NCI-H2227 treated with DMSO at 0.1 percent for 48 hours (cell line): ENCODE results near the gene LRRN3.

Experiments used
- DNase-seq: peaks from one replicate; lab custom pipeline; 2025; lab: John Stamatoyannopoulos, UW

The LRRN3 gene

DNA sequence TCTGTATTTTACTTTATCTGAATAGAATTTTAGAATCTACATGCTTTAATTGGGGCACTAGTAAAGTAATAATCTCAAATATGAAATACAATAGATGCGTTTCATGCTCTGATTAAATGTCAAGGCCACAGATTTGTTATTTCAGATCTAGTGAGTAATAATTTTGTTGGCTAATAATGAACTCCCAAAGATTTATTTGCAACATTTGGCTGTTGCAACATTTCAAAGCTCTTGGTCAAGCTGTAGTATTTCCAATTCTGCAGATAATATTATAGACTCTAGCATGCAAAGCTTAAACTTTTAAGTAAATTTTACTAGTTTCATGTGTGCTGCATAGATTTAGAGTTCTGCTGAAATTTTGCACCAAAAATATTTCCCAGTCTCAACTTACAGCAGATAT is 16.7 kb downstream of the LRRN3 start:
- no peak for DNase-seq

DNA sequence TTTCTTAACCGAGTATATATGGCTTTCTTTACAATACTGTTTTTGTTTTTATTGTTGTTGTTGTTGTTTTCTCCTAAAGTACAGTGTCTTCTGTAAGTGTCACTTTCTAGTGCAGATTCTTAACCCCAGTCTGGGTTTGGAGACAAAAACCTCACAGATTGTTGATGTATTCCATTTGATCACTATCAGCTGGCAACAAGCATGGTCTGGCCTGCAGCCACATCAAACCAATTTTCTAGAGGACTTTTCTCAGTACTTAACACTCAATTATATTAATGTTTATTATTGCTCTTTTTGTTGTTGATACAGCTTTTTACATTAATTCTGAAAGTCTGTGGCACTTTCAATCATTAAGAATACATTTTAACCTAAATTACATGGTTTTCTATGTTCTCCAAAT is 17.1 kb downstream of the LRRN3 start:
- DNase-seq, result no peak

DNA sequence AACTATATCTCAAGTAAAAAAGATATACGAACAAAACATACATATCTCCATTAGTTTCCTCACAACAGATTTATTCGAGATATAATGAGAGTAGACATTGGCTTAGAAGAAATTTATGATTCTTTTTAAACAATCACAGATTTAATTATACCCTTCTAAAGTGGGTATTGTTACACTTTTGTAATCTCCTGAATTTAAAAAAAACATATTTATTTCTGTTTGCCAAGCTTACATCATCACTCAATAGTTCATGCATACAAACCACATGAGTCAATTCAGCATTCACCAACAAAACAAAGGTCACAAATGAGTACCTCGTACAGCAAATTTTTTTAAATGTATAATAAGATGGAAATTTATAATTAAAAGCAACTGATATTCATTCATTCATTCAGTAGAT is 17.6 kb downstream of the LRRN3 start:
- no peak for DNase-seq

DNA sequence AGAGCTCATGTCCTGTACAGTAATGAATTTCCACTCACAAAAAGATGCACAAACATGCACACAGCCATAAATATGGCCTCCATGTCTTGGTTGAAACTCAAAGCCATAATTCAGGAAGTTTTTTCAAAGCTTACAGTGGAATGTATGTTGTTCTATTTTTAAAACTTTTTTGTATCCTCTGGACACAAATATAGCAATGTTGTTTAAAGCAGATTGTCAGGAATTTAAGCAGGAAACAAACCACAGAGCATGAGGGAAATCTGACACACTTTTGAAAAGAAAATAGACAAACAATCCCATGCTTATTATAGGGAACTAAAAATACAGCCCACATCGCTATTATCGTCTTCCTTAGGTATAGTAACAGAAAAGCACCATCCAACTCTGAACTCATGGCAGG is 21.5 kb downstream of the LRRN3 start:
- DNase-seq, result no peak

DNA sequence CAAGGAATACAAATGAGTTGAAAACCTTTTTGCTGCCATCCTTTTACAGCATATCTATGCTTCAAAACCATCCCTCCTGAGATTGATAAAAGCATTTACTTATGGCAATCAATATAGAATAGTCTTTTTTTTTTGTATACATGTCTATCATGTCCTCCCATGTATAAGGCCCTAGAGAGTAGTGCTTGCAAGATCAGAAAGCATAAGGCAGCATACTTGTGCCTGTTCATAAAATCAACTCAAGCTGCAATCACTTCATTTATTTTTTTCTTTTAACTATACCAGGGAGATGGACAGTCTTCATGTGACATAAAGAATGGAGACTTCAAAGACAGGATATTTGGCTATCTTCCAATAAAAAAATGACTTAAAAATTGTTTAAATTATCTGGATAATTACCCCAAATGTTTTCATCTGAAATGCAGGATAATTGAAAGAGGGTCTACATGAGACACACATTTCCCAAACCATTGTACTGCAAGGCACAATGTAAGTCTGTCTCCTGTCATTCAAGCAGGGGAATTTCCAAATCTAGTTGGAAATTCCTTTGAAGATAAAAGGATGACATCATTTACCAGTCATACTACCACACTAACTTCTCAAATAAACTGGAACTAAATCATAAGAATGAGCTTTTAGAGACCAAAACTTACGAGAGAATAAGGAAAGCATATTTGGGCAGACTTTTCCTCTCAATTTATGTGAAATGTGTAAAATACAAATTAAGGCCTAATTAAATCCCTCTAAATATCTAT is 22.5 kb downstream of the LRRN3 start:
- DNase-seq, result no peak

DNA sequence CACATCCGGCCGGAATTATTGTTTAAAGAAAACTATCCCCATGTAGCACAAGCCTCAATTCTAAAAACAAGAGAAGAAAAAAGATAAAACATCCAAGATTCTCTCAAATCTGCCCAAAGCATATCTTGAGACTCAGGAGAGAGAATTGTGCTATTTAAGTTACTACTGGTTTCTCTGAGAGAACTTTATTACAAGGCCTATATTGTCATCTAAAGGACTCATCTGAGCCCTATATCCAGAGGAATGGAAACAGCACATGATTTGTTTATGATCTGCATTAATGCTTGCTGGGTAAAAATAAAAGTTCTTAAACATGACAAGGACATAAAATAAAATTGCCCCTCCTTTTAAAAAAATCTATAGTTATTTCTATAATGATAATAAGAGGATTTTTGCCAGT is 25.0 kb downstream of the LRRN3 start:
- DNase-seq, result no peak

DNA sequence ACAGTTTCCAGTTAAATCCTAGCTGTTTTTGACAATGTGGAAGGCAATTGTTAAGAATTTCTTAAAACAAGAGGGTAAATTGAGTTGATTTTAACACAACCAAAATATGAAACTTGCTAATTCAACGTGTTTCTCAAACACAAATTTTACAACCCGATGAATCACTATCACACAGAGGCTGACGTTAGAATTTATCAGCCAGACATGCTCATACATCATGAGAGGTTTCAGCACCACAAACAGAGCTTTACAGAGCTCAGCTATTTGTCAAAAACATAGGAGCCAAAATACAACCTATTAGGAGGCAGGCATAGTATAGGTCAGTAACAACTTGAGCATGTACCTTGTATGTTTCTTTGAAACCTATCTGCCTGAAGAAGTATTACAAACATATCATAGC is 36.1 kb downstream of the LRRN3 start:
- no peak for DNase-seq

DNA sequence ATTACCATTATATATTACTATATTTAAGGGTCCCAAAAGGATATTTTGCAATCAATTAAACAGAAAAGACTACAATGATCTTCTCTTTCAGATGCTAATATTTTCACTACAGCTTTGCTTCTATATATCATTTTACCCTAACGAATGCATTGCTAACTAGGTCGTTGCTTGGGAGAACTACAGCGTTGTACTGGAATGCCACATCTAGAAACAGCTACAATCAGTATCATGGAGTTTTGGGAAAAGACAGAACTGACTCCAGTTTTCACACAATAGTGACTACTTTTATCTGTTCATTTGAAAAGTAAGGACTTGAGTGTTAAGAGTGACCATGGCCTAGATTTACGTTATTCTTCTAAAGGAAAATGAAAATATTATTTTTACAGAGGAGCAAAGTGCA is 38.5 kb downstream of the LRRN3 start:
- no peak for DNase-seq

GRCh38 chr7:111132833-111133232 is 41.9 kb downstream of the LRRN3 start:
- DNase-seq, result no peak

GRCh38 chr7:111137296-111138192 is 46.6 kb downstream of the LRRN3 start:
- DNase-seq, result no peak

- no peak for DNase-seq
Observed at GRCh38 chr7:111138193-111138569, 47.3 kb downstream of the LRRN3 start.

GRCh38 chr7:111138586-111138985 is 47.7 kb downstream of the LRRN3 start:
- no peak for DNase-seq

DNA sequence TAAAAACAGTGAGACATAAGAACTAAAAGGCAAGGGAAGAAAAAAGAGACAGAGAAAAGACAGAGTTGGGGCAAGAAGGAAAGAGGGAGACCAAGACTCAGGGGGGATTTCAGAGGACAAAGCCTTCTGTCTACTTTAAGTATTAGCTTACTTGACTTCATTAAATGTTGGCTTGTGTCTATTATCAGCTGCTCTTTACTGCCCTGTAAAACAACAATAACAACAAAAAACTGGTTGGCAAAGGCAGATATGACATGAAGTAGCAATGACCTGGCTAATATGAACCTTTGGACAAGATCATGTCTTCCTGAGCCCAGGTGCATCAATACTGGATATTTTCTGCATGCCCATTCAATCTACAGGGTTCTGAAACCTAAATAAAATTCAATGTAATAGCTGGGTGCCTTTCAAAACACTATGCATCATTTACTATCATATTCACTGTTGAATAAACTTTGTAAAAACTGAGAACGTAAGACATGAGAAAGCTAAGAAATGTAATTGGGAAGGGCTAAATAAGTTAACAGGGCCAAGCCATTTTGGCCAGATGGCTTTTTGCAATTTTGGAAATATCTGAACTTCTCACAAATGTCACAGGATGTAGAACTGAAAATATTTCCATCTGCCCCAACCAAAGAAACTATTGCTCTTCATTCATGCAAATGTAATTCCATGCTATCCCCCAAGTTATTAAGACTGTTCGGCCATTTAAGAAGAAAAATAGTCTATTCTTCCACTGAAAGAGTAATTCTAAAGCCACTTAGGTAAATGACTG is 49.4 kb downstream of the LRRN3 start:
- no peak for DNase-seq

DNA sequence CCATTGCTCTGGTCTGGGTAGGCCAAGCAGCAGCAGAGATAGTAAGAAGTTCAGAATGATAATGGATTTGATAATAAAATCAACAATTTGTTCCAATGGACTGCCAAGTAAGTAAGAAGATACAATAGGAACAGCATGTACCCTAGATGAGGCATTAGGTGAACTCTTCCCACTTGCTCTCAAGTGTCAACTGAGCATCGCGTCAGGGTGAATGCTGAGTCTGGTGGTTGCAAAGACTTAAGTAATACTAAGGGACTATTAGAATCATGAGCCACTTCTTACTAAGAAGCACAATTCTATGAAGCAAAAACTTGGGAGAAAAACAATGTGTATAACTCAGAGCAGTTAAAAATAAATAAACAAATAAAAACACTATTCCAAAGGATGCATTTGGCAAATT is 54.5 kb downstream of the LRRN3 start:
- DNase-seq, result no peak

DNA sequence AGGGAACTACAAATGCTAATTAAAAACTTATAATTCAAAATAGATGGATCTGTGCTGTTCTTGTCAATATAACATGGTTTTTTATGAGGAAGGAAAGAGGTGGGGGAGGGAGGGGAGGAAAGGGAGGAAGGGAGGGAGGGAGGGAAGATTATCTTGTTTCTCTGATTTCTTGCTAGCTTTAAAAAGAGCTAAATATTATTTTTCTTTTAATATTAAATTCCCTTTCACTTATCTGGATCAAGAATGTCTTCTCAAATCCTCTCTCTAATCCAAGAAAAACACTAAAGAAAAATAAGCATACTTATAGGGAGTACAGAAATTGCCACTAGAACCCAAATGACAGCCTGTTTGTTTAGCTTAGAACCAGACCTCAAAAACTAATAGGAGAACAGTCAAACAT is 55.2 kb downstream of the LRRN3 start:
- no peak for DNase-seq

DNA sequence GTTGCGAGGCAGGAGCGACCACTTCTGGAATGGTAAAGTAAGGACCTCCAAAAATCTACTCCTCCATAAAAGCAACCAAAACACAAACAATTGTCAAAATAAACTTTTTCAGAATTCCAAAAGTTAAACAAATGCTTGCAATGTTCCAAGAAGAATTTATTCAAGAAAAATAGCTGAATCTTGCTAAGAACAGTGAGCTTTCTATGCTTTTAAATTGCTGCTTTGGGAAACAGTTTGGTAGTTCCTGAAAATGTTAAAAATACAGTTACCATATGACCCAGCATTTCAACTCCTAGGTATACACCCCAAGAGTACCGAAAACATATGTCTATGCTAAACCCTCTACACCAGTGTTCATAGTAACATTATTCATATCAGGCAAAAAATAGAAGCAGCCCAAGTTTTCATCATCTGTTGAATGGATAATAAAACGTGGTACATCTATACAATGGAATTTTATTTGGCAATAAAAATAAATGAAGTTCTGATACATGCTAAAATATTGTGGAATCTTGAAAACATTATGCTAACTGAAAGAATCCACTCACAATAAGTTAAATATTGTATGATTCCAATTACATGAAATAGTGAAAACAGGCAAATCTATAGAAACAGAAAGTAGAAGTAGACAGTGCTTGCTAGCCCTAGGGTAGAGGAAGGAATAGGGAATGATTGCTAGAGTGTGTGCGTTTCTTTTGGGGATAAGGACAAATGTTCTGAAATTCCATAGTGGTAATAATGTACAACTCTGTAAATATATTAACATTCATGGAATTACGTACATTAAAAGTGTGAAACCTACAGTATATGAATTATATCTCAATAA is 57.0 kb downstream of the LRRN3 start:
- no peak for DNase-seq

DNA sequence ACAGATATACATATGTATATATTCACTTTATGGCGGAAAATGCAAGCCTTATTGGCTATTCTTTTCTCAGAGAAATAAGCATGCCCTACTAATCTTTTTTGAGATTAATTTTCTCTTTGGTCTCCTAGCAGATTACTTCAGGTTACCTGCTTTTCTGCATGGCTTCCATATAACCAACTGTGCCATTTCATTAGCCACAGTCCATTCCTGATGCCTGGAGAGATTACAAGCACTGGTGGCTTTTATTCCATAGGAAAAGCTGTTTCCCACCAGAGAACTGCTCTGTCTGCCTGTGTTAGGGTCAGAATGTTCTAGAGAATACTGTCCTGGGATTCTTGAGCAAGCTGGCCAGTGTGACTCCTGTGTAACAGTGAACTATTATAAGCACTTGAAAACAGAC is 59.8 kb downstream of the LRRN3 start:
- no peak for DNase-seq

DNA sequence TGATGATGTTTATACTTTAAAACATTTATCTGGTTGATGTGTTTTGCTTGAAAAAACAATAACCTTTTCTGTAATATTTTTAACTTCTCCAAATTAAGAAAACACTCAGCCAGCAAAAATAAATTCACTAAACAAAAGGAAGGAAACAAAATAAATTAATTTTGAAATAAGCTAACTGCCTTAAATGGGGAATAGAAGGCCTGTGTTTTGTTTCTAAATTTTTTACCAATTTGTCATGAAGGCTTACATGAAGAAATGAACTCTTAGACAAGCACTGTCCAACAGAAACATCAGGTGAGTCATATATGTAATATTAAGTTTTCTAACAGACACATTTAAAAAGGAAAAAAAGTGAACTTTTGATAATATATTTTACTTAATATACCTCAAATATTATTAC is 68.5 kb downstream of the LRRN3 start:
- DNase-seq, result no peak

GRCh38 chr7:111160297-111160696 is 69.4 kb downstream of the LRRN3 start:
- no peak for DNase-seq

GRCh38 chr7:111162692-111163091 is 71.8 kb downstream of the LRRN3 start:
- DNase-seq, result no peak

DNA sequence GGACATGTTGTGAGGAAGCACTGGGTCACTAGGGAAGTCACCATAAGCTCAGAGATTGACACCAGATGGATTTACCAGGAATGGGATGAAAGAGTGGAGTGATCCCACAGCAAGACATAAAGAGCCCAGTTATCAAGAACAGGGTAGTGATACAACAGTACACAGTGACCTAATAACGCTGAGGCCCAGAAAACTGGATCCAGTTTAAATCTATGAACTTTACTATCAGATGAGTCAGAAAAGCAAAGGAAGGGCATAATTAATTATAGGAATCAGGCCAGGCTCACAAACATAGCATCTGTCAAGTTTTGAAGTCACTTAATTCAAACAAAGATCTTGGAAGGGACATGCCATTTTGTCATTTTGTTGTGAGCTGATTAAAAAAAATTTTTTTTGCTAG is 73.5 kb downstream of the LRRN3 start:
- no peak for DNase-seq

GRCh38 chr7:111168182-111168581 is 77.3 kb downstream of the LRRN3 start:
- DNase-seq, result peak; percentile 70
